ENCODE measurements around the gene FOXE1. TPM values are rescaled to one million over a fixed set of nuclear protein-coding genes. Genes with fewer than 3 reads are reported as not detected.

FOXE1 gene
- total and polyA plus RNA-seq, 2 of the 4 experiments (the other 2 are of a cell fraction), result under 0.01 to 0.22 TPM

DNA sequence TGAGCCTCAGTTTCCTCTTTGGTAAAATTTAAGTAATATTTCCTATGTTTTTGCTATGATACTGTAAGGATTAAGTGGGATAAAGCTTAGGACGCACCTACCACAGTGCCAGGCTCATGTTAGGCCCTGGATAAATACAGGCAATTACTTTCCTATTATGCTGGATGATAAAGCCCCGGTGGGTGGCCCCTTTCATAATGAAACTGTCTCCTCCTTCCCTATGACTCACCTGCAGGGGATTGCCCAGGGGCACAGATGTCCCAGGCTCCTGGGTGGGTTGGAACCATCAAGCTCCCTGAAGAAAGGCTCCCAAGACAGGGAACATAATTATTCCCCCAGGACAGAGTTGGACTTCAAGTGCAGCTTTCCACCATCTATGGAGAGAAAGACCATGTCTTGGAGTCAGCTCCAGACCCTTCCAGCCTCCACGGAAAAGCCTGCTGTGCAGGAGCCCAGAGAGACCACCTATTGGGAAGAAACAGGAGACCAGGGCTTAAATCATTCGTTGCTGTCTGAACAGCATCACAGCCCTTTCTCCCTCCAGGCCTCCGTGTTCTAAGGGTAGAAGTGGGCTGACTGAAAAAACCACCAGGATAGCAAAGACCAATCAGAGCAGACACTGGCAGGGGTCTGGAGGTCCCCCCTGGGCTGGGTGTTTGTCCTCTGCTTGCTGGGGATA lies 43.2 kb upstream of the FOXE1 start:
- no peak overlapping the region for H3K27ac ChIP-seq (ENCODE audit: insufficient read depth, low read length)
- H2AFZ ChIP-seq (replicated peaks; ENCODE audit: low read length, poor library complexity), result no peak overlapping the region
- no peak overlapping the region for H3K4me2 ChIP-seq (ENCODE audit: low read depth, low read length)
- no peak for DNase-seq
- intact Hi-C loops (cut with micrococcal nuclease) (no loop called here), in situ Hi-C loops (cut with MboI; ENCODE audit: low sequenced_read_pairs) (no loop called here), dilution Hi-C loops (cut with HindIII; ENCODE audit: low sequenced_read_pairs, unreplicated experiment) (no loop called here)
- H2BK5ac ChIP-seq (ENCODE audit: low read depth, low read length, poor library complexity, severe bottlenecking), result no peak overlapping the region
- H3K9ac ChIP-seq (ENCODE audit: low read depth, low read length), result no peak overlapping the region
- no peak overlapping the region for H3K18ac ChIP-seq (ENCODE audit: low read depth, low read length)
- no peak overlapping the region for H3K23ac ChIP-seq (ENCODE audit: low read depth, low read length)
- no CpG with 5 or more reads among the region's 5 CpGs for WGBS, 2 experiments (ENCODE audit: extremely low coverage in 2 of 2, insufficient read length in 1 of 2)
- H3K4ac ChIP-seq (ENCODE audit: low read depth, low read length), result no peak overlapping the region
- H4K20me1 ChIP-seq (ENCODE audit: insufficient read depth, low read length), result no peaks in the 10 kb centered on the region
- no peaks in the 10 kb centered on the region for H3K9me1 ChIP-seq (ENCODE audit: insufficient read depth, low read length)
- H4K8ac ChIP-seq (ENCODE audit: low read depth in 2 of 2, low read length in 2 of 2), result no peak overlapping the region
- H3K9me3 ChIP-seq (ENCODE audit: control insufficient read depth, insufficient read depth, low read length), result 0 out of 2 replicates have a peak, but pooled peaks cover 3% of the 10 kb centered on the region
- CTCF ChIA-PET, result no interaction called here
- no peak overlapping the region for H2AK5ac ChIP-seq (ENCODE audit: low read depth, low read length)
- H2BK20ac ChIP-seq (ENCODE audit: low read depth, low read length), result no peak overlapping the region
- TF ChIP-seq CEBPB (IDR thresholded peaks at IDR 0.05; ENCODE audit: low read depth, low read length) (no peak), MAFK (IDR thresholded peaks at IDR 0.05; ENCODE audit: low read depth, low read length) (no peak), RFX5 (IDR thresholded peaks at IDR 0.05; ENCODE audit: low read depth, low read length) (no peak), BHLHE40 (IDR thresholded peaks at IDR 0.05; ENCODE audit: low read depth, low read length) (no peak), POLR2A (IDR thresholded peaks at IDR 0.05; ENCODE audit: low read depth, low read length) (no peak), SMC3 (IDR thresholded peaks at IDR 0.05; ENCODE audit: low read depth, low read length) (no peak), USF2 (IDR thresholded peaks at IDR 0.05; ENCODE audit: low read depth, low read length) (no peak), NFE2L2 (IDR thresholded peaks at IDR 0.05; ENCODE audit: low read depth, low read length) (no peak)
- TF ChIP-seq, protein P1, sequence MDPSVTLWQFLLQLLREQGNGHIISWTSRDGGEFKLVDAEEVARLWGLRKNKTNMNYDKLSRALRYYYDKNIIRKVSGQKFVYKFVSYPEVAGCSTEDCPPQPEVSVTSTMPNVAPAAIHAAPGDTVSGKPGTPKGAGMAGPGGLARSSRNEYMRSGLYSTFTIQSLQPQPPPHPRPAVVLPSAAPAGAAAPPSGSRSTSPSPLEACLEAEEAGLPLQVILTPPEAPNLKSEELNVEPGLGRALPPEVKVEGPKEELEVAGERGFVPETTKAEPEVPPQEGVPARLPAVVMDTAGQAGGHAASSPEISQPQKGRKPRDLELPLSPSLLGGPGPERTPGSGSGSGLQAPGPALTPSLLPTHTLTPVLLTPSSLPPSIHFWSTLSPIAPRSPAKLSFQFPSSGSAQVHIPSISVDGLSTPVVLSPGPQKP (IDR thresholded peaks at IDR 0.05; ENCODE audit: borderline replicate concordance, low read depth, low read length), result no peak
- no TSS peak for BruUV-seq (replicated peaks)
- H3K4me3 ChIP-seq (ENCODE audit: insufficient read depth, low read depth, low read length), result no peak overlapping the region
- no peak for ATAC-seq (ENCODE audit: low read depth)
- H3K27me3 ChIP-seq (ENCODE audit: control insufficient read depth, insufficient read depth, low read length), result peaks cover 30% of the 10 kb centered on the region
- H4K91ac ChIP-seq (ENCODE audit: insufficient read depth, low read depth, low read length), result no peak overlapping the region
- no peaks in the 10 kb centered on the region for H3K4me1 ChIP-seq (ENCODE audit: control insufficient read depth, insufficient read depth, low read length)
- no peaks in the 10 kb centered on the region for H3K79me1 ChIP-seq (ENCODE audit: low read depth in 1 of 2, low read length in 2 of 2)
- no peaks in the 10 kb centered on the region for H3K36me3 ChIP-seq (ENCODE audit: control insufficient read depth, insufficient read depth, low read length)
- no peak overlapping the region for H2BK120ac ChIP-seq (ENCODE audit: low read depth, low read length)
- H3K14ac ChIP-seq (replicated peaks; ENCODE audit: low read depth, low read length), result no peak overlapping the region
- POLR2A ChIA-PET (ENCODE audit: unreplicated experiment), result no interaction called here
- H4K5ac ChIP-seq (ENCODE audit: low read depth, low read length), result no peak overlapping the region
- no peak overlapping the region for H2AK9ac ChIP-seq (replicated peaks; ENCODE audit: low read depth, low read length, poor library complexity)
- H2BK15ac ChIP-seq (ENCODE audit: low read depth, low read length), result no peak overlapping the region
- H3K56ac ChIP-seq (ENCODE audit: extremely low read depth, insufficient read depth, low read length), result no peak overlapping the region
